ENCODE data around the gene DNAH7. TPM values are rescaled to one million over a fixed set of nuclear protein-coding genes. Genes with fewer than 3 reads are reported as not detected.
"Not testable (repeated sequence)": the region's sequence is repeated elsewhere in the genome, so short reads cannot be mapped to it uniquely, and the experiment has no call there.

Gene DNAH7
- total RNA-seq, 2 donors from 2014 or later = 3.4 to 10.1 TPM

DNA sequence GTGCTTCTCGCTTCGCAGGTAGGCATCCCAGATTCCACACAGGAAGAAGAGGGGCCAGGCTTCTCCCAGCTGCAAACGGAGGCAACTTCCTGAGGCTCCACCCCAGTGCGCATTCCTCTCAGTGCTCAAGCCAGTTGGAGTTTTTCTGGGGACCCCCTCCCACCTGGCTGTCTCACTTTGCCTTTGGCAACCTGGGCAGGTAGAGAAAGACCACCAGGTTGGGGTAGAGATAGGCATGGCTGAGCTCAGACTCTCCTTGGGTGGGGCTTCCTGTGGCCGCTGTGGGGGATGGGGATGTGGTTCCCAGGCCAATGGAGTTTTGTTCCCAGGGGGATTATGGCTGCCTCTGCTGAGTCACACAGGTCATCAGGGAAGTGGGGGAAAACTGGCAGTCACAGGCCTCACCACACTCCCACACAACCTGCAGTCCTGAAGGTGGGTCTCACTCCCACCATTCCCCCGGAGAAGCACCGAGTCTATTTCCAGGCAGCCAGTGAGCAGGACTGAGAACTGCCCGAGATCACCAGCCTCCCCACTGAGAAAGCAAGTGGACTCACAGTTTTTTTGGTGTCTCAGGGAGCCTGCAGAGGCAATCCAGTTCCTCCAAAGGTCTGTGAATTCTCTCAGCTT is 373.5 kb downstream of the DNAH7 start:
- TF ChIP-seq POLR2AphosphoS5 (IDR thresholded peaks at IDR 0.05) (no peak), POLR2A (IDR thresholded peaks at IDR 0.05) (no peak)
- TF ChIP-seq, protein P1, sequence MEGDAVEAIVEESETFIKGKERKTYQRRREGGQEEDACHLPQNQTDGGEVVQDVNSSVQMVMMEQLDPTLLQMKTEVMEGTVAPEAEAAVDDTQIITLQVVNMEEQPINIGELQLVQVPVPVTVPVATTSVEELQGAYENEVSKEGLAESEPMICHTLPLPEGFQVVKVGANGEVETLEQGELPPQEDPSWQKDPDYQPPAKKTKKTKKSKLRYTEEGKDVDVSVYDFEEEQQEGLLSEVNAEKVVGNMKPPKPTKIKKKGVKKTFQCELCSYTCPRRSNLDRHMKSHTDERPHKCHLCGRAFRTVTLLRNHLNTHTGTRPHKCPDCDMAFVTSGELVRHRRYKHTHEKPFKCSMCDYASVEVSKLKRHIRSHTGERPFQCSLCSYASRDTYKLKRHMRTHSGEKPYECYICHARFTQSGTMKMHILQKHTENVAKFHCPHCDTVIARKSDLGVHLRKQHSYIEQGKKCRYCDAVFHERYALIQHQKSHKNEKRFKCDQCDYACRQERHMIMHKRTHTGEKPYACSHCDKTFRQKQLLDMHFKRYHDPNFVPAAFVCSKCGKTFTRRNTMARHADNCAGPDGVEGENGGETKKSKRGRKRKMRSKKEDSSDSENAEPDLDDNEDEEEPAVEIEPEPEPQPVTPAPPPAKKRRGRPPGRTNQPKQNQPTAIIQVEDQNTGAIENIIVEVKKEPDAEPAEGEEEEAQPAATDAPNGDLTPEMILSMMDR (IDR thresholded peaks at IDR 0.05) = no peak
- no peak for DNase-seq (ENCODE audit: low spot score)
- H3K27me3 ChIP-seq (replicated peaks; ENCODE audit: insufficient read depth) = no peaks in the 10 kb centered on the region
- H3K27ac ChIP-seq = no peak overlapping the region
- intact Hi-C loops (cut with DNase I) = no loop called here
- no peaks in the 10 kb centered on the region for H3K36me3 ChIP-seq
- H3K4me1 ChIP-seq (replicated peaks) = no peaks in the 10 kb centered on the region
- H3K9me3 ChIP-seq = no peaks in the 10 kb centered on the region
- H3K4me3 ChIP-seq = no peak overlapping the region
- WGBS = 97% methylated on average over 8 of the region's 8 CpGs

DNA sequence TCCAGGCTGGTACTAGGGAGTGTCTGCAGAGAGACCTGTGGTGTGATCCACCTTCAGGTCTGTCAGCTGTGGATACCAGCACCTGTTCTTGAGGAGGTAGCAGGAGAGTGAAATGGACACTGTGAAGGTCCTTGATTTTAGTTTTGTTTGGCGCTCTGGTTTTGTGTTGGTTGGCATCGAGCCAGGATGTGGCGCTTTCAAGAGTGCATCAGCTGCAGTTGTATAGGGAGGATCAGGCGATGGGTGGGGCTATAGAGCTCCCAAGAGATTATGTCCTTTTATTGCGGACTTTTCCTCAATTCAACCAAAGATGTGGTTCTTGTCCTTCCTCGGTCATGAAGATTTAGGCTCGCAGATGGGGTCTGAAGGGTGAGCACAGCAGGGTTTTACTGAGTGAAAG is 374.1 kb downstream of the DNAH7 start:
- TF ChIP-seq, protein P1 (IDR thresholded peaks at IDR 0.05) = no peak
- TF ChIP-seq POLR2AphosphoS5 (IDR thresholded peaks at IDR 0.05) (no peak), POLR2A (IDR thresholded peaks at IDR 0.05) (no peak)
- Histone ChIP-seq H3K4me3 (no peak overlapping the region), H3K36me3 (no peaks in the 10 kb centered on the region), H3K27me3 (replicated peaks; ENCODE audit: insufficient read depth) (no peaks in the 10 kb centered on the region), H3K9me3 (no peaks in the 10 kb centered on the region), H3K27ac (no peak overlapping the region), H3K4me1 (replicated peaks) (no peaks in the 10 kb centered on the region)
- no peak for DNase-seq (ENCODE audit: low spot score)
- intact Hi-C loops (cut with DNase I) = no loop called here
- 98% methylated on average over 7 of the region's 7 CpGs for WGBS

DNA sequence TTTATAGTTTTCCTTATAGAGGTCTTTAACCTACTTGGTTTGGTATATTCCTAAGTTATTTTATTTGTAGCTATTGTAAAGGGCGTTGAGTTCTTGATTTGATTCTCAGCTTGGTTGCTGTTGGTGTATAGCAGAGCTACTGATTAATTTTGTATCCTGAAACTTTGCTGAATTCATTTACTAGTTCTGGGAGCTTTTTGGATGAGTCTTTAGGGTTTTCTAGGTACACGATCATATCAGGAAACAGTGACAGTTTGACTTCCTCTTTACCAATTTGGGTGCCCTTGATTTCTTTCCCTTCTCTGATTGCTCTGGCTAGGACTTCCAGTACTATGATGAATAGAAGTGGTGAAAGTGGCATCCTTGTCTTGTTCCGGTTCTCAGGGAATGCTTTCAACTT is 376.1 kb downstream of the DNAH7 start:
- intact Hi-C loops (cut with DNase I); H3K27me3 ChIP-seq (replicated peaks; ENCODE audit: insufficient read depth): not testable (repeated sequence)
- 94% methylated on average over 3 of the region's 3 CpGs for WGBS

More for the DNA sequence above, 376.1 kb downstream of the DNAH7 start:
- H3K27ac ChIP-seq; DNase-seq (ENCODE audit: low spot score); H3K36me3 ChIP-seq; H3K4me1 ChIP-seq (replicated peaks); H3K9me3 ChIP-seq; H3K4me3 ChIP-seq: not testable (repeated sequence)

Other genes starting within 250 kb of the DNAH7 start
- gene STK17B, start 102.7 kb upstream of the DNAH7 start, total RNA-seq = 10 to 100 TPM; 24.6 to 25.0 TPM